Right kidney (tissue), 9 donors: ENCODE measurements around the gene PDE7B.

Experiments used
- DNase-seq: peaks from one replicate; pipeline ENCODE4 v3.0.0-alpha.2; 2016
- long read RNA-seq, 8 donors: transcript quantifications; one replicate each; lab custom pipeline, GENCODE V29; 2026

PDE7B gene
- long read RNA-seq, donor 1, full-length matches to known transcripts: 1 of 1 reads
- long read RNA-seq, donor 1, partial matches to known transcripts: 0 of 1 reads
- long read RNA-seq, donor 1, other reads (novel, unspliced or antisense): 0 of 1 reads
- long read RNA-seq, donor 2, full-length matches to known transcripts: 1 of 1 reads
- long read RNA-seq, donor 2, partial matches to known transcripts: 0 of 1 reads
- long read RNA-seq, donor 2, other reads (novel, unspliced or antisense): 0 of 1 reads
- long read RNA-seq, donor 3, full-length matches to known transcripts: 1 of 1 reads
- long read RNA-seq, donor 3, partial matches to known transcripts: 0 of 1 reads
- long read RNA-seq, donor 3, other reads (novel, unspliced or antisense): 0 of 1 reads
- long read RNA-seq, donor 4: 0 reads
- long read RNA-seq, donor 5, full-length matches to known transcripts: 2 of 2 reads
- long read RNA-seq, donor 5, partial matches to known transcripts: 0 of 2 reads
- long read RNA-seq, donor 5, other reads (novel, unspliced or antisense): 0 of 2 reads
- long read RNA-seq, donor 6, full-length matches to known transcripts: 1 of 1 reads
- long read RNA-seq, donor 6, partial matches to known transcripts: 0 of 1 reads
- long read RNA-seq, donor 6, other reads (novel, unspliced or antisense): 0 of 1 reads
- long read RNA-seq, donor 7, full-length matches to known transcripts: 1 of 6 reads
- long read RNA-seq, donor 7, partial matches to known transcripts: 5 of 6 reads
- long read RNA-seq, donor 7, other reads (novel, unspliced or antisense): 0 of 6 reads
- long read RNA-seq, donor 8, full-length matches to known transcripts: 3 of 3 reads
- long read RNA-seq, donor 8, partial matches to known transcripts: 0 of 3 reads
- long read RNA-seq, donor 8, other reads (novel, unspliced or antisense): 0 of 3 reads

DNA sequence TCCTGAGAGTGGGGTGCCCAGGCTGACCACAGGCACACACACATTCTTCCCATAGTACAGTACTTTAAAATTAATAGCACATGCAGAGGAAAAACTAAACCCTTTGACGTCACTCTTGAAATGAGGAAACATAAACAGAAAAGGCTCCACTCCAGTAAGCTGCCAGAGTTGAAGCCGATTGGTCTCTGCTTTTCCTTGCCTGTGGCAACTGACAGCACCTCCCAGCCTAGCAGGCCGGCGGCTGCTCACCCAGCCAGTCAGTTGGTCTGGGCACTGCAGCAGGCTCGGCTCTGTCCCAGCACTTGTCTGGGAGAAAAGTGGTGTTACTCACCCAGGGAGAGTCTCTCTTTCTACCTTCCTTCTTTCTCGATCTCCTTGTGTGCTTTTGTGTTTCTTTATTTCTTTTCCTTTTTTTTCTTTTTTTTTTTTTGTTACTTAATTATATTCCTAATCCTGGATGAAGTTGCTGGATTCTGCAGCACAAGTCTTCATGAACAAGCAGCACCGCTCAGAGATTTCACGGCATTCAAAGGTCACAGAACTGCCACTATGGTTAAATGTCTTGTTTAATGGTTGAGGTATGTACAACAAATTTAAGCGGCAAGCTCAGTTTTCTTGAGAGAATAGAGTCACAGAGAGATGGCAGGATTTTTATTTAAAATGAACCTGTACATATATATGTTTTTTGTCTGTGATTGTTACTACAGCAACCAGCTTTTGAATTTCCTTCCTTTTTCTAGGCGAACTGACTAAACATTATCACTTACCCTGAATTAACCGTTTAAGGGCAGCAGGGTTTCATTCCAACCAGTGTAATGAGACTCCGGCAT, at the start of gene PDE7B:
PDE7B (plus strand) TSS at position 260 of the 830 bp plus-strand sequence.
- DNase-seq: peak; percentile 59

DNA sequence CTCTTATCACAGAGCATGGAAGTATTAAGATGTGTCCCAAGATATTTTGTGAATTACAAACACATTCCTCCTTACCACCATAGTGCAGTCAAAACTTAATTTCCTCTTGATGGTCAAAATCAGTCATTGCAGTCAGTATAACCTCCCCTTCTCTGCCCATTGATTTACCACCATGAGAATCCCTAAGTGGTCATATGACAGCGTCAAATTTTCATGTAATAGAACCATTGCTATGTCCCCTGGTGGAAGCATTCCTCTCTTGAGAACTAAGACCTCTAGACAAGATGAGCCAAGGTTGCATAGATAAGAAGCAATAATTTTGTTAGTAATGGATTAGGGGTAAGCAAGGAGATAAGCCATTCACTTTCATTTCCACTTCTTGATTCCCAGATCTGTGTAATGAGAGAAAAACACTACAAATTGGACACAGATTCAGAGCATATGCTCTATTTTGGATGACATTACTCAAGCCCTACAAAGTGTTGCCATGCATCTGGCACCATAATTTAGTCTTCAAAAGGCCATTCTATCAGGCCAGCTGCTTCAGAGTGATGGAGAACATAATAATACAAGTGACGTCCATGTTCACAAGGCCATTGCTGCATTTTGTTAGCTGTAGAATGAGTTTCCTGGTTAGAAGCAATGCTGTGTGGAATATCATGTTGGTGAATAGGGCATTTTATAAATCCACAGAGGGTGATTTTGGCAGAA, 49.6 kb upstream of the PDE7B start:
- no peak for DNase-seq

DNA sequence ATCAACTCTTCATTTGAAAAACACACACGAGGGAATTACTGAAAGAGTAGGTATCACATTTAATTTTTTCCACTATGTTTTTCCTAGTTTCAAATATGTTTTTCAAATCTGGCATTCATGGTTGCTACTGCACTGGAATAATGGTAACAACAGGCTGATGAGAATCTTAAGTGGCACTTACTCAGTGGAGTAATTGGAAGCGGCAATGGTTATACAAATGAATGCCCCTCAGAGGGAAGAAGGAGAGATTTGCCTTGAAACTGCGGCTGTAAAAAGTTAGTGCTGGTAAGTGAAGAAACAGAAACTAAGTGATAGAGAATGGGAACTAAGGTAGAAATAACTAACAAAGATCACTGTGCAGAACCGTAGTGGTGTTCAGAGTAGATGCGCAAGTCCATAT, 41.0 kb upstream of the PDE7B start:
- DNase-seq: no peak

DNA sequence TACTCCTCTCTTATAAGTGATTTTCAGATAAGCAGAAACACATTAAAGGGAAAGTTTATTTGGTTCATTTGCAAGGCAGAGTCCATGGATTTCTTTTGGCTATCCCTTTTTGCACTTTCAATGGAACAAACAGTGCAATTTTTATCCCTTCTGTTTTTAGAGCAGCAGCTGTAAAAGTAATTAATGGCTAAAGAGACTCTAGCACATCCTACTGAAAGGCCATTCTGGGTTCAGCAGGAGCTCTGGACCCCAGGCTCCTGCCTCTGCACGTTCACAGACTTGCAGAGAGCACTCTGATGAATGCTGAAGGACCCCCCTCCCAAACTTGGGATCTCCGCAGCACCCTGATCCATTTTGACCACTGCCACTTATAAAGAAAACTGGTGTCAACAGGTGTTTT, 40.3 kb upstream of the PDE7B start:
- no peak for DNase-seq

DNA sequence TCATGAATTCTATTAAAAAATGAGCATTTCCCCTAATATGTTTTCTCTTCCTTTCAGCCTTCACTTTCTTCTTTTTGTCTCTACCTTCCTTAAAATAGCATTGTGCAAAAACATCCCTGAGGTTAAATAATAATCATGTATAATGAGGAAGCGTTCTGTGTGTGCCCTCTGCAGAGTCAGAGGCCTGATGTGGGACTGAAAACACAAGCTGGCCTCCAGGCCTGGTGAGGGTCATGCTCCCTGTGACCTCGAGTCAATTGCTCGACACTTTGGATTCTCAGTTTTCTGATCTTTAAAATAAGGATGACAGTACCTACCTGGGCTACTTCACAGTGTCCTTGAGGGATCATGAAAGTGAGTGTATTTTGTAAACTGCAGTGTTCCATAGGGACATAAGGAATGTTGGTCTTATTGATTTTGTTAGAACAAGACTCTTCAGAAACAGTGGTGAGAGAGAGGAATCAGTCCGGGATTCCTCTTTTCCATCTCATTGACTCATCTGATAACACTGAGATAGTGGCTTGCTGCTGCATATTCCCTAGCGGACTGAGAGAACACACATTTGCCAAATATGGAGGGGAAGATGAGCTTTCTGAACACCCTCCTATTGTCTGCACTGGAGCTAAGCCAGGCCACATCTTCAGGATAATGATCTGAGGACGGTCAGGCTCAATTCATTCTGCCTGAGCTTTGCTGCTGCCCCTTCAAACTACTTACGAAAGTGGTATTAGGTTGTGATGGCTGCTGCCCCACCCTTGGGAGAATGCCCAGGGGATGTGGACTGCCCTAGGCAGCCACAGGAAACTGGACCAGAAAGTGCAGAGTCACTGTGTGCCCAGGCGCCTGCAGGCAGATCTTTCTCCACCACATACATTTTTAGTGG, 39.6 kb upstream of the PDE7B start:
- no peak for DNase-seq

DNA sequence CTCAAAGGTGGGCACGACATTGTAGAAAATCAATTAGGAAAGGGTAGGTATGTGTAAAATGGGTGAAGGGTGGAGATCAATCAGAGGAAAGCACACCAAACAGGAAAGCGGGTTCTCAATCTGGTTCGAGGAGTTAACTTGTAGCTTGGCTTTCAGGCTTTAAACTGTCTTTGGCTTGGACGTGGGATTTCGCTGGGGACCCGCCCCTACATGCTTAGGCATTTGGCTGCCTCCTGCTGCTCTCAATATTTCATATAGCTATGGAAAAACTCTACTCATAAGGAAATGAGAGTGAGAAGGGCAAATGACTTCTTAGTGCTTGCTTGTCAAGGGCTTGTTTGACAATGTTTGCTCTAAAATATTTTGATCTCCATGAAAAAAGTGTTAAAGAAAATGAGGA, 38.1 kb upstream of the PDE7B start:
- DNase-seq: no peak

DNA sequence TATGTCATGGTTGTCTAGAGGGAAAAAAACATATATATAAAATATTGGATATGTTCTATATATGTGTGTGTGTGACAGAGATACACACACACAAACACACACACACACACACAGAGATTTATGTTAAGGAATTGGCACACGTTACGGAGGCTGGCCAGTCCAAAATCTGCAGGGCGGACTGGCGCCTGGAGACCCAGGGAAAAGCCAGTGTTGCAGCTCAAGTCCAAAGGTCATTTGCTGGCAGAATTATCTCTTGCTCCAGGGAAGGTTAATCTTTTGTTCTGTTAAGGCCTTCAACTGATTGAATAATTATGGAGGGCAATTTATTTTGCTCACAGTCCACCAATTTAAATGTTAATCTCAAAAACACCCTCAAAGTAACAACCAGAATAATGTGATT, 37.5 kb upstream of the PDE7B start:
- no peak for DNase-seq

DNA sequence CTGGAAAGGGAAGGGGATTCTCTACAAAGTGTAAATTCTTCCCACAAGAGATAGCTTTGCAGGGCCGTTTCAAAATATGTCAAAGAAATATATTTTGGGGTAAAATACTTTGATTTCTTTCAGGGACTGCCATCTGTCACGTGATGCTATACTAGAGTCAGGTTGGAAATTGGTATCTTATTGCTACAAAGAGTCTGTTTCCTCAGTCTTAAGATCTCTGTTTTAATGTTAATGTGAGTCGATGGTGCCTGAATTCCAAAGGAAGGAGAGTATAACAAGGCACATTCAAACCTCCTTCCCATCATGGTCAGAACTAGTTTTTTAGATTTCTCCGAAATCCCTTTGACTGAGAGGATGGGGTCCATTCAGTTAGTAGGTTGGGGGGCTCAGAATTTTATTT, 36.3 kb upstream of the PDE7B start:
- DNase-seq: no peak

DNA sequence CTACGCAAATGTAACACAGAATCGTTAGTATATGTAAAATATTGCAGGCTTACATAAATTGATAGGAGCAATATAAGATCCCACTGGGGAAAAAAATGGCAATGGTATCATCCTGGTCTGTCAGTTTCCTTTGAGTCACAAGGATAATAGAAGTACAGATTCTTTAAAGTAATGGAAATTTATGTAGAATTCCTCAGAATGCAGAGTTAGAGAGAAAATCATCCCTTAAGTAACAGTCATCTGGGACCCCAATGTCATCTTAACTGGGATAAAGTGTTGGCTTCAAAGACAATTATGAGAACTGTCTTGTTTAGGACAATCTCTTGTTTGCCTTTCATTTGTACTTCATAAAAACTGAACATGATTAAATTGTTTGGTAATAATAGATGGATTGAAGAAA, 34.5 kb upstream of the PDE7B start:
- DNase-seq: no peak

DNA sequence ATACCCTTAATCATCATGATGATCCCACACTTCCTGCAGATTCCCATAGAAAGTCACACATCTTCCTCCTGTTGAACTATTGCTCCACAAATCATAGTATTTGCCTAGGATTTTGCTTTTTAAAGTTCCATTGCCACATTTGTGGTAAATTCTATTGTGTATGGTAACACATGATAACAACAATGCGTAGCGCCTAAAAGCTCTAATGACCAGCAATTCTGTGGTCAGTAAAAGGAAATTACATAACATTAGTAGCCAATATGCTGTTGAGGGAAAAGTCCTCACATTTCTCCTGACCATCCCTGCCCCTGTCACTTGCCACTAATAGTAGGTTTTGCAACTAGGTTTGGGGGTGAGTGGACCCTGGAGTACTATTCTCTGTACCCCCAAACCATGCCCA, 31.8 kb upstream of the PDE7B start:
- no peak for DNase-seq

DNA sequence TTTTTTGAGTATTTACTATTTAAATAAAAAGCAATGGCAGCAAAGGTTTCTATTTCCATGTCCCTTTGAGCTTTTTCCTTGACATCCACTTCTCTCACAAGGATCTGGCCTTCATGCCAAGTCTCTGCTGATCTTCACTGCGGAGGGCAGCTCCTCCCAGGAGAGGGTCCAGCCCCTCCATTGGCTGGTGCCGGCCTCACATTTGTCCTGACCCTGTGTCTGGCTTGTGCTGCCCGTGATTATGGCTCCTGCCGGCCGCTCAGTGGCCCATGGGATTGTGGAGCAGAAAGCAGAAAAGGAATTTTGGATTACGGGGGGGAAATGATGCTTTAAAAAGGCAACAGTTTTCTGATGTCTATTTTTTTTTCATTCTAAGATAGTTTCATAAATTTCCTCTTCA, 31.2 kb upstream of the PDE7B start:
- DNase-seq: no peak

DNA sequence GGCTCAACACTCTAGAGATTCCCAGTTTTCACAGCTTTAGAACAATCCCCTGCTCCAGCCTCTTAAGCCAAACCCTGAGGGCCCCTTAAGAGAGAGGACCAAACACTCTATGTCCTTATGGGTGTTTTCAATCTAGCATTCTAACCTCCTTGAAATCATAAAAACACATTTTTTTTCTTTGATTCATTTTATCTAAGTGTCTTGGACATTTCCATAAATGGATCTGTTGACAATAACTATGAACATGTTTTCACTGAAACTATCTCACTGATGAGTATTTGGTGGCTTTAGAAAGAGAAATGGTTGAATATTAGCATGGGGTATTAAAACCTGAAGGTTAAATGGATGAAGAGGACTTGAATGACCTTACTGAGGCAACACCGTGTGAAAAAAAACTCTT, 27.6 kb upstream of the PDE7B start:
- DNase-seq: no peak

DNA sequence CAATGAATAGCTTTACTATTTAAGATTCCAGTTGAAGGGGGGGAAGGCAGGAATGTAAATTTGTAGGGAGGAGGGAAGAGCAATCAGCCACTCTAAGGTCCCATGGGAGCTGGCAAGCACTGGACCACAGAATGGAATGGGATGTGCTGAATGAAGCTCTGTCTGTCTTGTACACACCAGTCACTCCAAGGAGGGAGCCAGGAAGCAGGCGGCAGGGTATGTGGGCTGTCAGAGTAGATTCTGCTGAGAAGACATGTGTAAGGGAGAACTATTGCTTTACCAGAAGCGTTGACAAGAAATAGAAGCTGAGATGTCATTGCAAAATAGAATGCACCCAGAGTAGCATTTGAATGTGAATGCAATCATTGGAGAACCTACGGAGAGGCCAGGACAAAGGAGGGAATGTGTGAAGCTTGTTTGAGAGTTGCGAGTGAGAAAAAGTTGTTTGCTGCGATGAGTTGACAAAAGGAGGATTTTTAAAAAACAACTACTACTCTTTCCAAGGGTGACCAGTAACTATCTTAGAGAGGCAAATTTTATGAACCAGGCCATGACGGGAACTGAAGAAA, 25.2 kb upstream of the PDE7B start:
- no peak for DNase-seq

DNA sequence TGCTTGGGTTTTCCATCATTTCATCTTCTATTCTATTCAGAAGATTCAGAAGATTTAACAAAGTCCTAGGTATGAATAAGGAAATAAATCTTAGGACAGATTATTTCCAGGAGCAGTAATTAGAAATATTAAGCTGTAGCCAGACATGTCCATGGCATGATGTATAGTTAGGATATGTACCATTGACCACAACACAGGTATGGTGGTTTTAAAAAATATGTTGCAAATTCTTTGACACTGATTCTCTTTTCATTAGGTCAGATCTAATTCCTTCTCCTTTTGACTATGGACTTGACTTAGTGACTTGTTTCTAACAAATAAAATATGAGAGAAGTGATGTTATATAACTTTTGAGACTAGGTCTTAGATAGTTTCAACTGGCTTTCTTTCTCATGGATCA, 23.5 kb upstream of the PDE7B start:
- DNase-seq: no peak

DNA sequence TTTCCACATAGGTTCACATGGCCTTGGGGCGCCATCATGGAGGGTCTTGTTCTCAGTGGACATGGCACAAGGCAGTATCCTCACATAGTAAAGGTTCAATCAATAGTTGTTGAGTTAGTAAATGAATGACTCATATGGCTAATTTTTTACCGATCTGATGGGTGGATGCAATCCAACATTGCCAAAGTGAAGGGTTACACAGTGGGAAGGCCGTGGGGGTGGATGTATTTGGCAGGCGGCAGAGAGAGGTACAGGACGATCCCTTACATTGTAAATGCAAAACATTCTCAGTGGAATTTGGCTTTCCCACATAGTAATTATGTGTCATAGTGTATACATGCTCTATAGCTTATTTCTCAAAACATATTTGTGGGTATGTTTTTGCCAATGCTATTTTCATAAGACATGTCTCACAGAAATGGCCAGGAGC, 21.0 kb upstream of the PDE7B start:
- no peak for DNase-seq

DNA sequence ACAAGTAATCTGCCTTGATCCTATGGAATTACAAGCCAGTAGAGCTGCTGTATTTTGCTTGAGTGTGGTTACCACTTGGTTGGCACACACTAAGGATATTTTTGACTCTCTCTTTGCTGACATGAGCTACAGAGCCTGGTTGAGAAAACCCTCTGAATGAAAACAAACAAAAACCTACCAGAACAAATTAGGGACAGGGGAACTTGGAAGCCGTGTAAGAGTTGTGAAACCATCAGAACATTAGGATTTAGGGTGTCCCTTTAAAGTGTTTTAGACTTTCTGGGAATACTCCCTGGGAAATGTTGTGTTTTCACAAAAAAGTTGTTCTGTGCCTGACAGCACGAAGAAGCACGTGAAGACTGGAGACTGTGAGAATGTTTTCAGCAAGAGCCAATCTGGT, 20.5 kb upstream of the PDE7B start:
- DNase-seq: no peak

DNA sequence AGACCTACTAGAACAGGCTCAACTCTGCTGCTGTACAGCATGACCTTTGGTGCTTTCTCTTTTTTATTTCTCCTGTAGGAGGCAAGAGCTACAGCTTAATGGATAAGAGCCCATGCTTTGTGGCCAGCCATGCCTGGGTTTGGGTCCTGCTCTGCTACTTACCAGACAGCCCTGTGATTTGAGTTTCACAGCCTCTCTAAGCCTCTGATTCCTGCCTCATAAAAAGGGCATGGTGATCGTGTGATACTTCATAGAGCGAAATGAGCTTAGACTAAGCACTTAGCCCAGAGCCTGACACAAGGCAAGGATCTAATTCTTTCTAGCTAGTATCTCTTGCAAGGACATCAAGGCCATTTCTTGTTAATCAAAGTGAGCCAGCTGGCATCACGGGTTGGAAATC, 19.3 kb upstream of the PDE7B start:
- no peak for DNase-seq

DNA sequence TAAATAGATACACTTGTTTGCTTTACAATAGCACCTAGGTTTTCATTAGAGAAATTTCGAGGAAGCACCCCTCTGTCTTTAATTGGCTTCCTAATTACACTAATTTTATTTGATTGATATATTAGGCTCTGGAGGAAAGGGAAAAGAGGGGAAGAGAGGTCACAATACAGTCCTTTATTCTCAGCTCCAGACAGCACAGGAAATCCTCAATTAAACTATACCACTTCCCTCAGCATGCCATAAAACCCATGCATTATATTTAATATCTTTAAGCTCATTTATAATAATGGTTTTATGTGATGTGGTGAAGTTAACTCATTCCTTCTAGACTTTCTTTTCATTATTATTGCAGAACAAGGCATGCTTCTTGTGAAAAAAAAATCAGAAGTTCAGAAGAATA, 17.7 kb upstream of the PDE7B start:
- DNase-seq: no peak

DNA sequence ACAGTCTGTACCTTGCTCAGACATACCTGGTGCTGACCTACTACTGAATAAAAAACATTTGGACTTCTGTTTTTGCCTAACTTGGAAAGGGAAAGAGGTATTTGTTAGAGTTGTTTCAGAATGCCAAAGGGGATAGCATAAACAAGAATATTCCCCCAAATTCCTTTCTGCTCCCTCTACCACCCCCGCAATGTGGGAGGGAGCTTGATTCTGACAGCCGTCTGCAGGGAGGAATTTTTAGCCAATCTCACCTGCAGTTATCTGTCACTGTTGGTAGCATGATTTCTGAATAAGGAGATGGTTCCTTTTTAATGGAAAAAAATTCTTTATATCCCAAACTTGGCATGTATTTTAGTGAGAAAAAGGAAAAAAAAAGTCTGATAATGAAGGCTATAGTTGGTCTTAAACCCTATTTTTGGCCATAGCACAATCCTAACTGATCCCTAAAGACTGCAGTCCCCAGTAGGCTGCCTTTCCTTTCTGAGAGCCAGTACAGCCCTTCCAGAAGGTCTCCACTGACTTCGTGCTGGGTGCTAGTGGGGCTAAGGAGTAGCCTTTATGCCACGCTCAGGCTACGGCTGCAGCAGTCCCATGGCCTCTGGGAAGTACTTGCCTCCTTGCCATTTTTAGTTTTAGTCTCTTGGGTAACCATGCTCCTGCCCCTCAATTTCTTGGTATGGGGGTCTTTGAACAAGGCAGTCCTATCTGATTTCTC, 13.6 kb upstream of the PDE7B start:
- DNase-seq: no peak

DNA sequence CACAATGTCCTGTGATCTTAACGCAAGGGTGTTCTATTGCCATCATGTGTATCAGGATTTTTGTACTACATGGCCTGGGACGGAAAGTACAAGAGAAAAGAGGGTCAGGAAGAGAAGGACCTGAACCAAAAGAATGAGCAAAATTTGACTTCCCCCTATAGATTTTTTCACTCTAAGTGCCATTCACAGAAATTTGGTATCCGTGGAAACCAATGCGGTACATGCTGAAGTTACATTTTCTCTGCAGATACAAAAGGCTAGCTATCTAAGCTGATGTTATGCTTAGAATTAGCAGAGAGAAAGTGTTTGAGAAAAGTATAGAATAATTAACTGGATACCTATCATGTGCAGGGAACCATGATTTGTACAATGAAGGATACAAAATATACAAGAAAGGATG, 12.4 kb upstream of the PDE7B start:
- DNase-seq: no peak
